IMR-90 (cell line): ENCODE measurements around the gene ZXDA. TPM values are rescaled to one million over a fixed set of nuclear protein-coding genes. Genes with fewer than 3 reads are reported as not detected.

Source experiments
- ATAC-seq: fragments of 200-7000 bp; cut with Tn5 transposase; 2 replicates; pipeline ENCODE4 v1.9.1; 2020; ENCODE audit warnings: low read depth, mild to moderate bottlenecking, moderate library complexity
- BruUV-seq: library from RNA; stranded (reverse); fragments of 400-500 nt; replicated peaks from 2 replicates; lab custom pipeline; 2021; lab: Mats Ljungman, UMichigan
- CTCF ChIA-PET: fragments of 300-600 bp; formaldehyde crosslinking; extraction: SDS; loops from one replicate; lab custom pipeline; 2021; ENCODE audit warnings: antibody characterized with exemption; lab: Yijun Ruan, JAX
- POLR2A ChIA-PET: fragments of 300-600 bp; sonication (Branson Sonifier 250); formaldehyde crosslinking; loops from one replicate; lab custom pipeline; 2022; ENCODE audit warnings: antibody characterized with exemption; ENCODE audit not compliant: unreplicated experiment; lab: Charles Lee
- DNase-seq: peaks from one replicate; pipeline ENCODE4 v3.0.0; 2013
- H2AFZ ChIP-seq: replicated peaks from 2 replicates; pipeline ENCODE3; 2013; ENCODE audit warnings: low read length, mild to moderate bottlenecking; ENCODE audit not compliant: poor library complexity
- H2AK5ac ChIP-seq: 2 replicates; pipeline ENCODE4 v1.6.1; 2013; ENCODE audit warnings: low read depth, low read length, inconsistent platforms
- H2AK9ac ChIP-seq: replicated peaks from 2 replicates; pipeline ENCODE3; 2013; ENCODE audit warnings: mild to moderate bottlenecking, low read depth, low read length, moderate library complexity; ENCODE audit not compliant: poor library complexity
- H2BK120ac ChIP-seq: 2 replicates; pipeline ENCODE4 v1.6.1; 2013; ENCODE audit warnings: low read depth, low read length, inconsistent platforms
- H2BK15ac ChIP-seq: 3 replicates; pipeline ENCODE4 v1.6.1; 2013; ENCODE audit warnings: low read depth, low read length, inconsistent platforms
- H2BK20ac ChIP-seq: 2 replicates; pipeline ENCODE4 v1.6.1; 2013; ENCODE audit warnings: low read depth, mild to moderate bottlenecking, inconsistent platforms, low read length, moderate library complexity
- H2BK5ac ChIP-seq: 2 replicates; pipeline ENCODE4 v1.6.1; 2013; ENCODE audit warnings: mild to moderate bottlenecking, low read depth, low read length, inconsistent platforms; ENCODE audit not compliant: poor library complexity, severe bottlenecking
- H3K14ac ChIP-seq: replicated peaks from 2 replicates; pipeline ENCODE4 v1.6.1; 2013; ENCODE audit warnings: low read depth, low read length, inconsistent platforms
- H3K18ac ChIP-seq: 2 replicates; pipeline ENCODE4 v1.6.1; 2013; ENCODE audit warnings: low read depth, low read length, control low read depth
- H3K23ac ChIP-seq: 2 replicates; pipeline ENCODE4 v1.6.1; 2013; ENCODE audit warnings: low read depth, low read length, inconsistent platforms
- H3K27ac ChIP-seq: 2 replicates; pipeline ENCODE4 v1.5.1; 2013; ENCODE audit warnings: mild to moderate bottlenecking, control low read depth, low read length; ENCODE audit not compliant: insufficient read depth
- H3K27me3 ChIP-seq: 2 replicates; pipeline ENCODE4 v1.6.1; 2013; ENCODE audit warnings: low read length; ENCODE audit not compliant: control insufficient read depth, insufficient read depth
- H3K36me3 ChIP-seq: 2 replicates; pipeline ENCODE4 v1.6.1; 2013; ENCODE audit warnings: low read length, mixed read lengths; ENCODE audit not compliant: control insufficient read depth, insufficient read depth
- H3K4ac ChIP-seq: 2 replicates; pipeline ENCODE4 v1.6.1; 2013; ENCODE audit warnings: low read depth, low read length, inconsistent platforms
- H3K4me1 ChIP-seq: 2 replicates; pipeline ENCODE4 v1.6.1; 2013; ENCODE audit warnings: low read length, mixed read lengths; ENCODE audit not compliant: control insufficient read depth, insufficient read depth
- H3K4me2 ChIP-seq: 2 replicates; pipeline ENCODE4 v1.6.1; 2013; ENCODE audit warnings: low read depth, mild to moderate bottlenecking, control low read depth, low read length, moderate library complexity
- H3K4me3 ChIP-seq: 2 replicates; pipeline ENCODE4 v1.5.1; 2013; ENCODE audit warnings: low read depth, mild to moderate bottlenecking, control low read depth, low read length, moderate library complexity; ENCODE audit not compliant: insufficient read depth
- H3K56ac ChIP-seq: 2 replicates; pipeline ENCODE4 v1.6.1; 2013; ENCODE audit warnings: low read length, inconsistent platforms; ENCODE audit not compliant: insufficient read depth; ENCODE audit errors: extremely low read depth
- H3K79me1 ChIP-seq, 2 experiments: 2 replicates each; pipeline ENCODE4 v1.6.1; 2013; ENCODE audit warnings: low read length in 2 of 2, inconsistent platforms in 1 of 2, low read depth in 1 of 2
- H3K9ac ChIP-seq: 2 replicates; pipeline ENCODE4 v1.6.1; 2013; ENCODE audit warnings: low read depth, low read length, control low read depth
- H3K9me1 ChIP-seq: 2 replicates; pipeline ENCODE4 v1.6.1; 2013; ENCODE audit warnings: low read length, inconsistent platforms; ENCODE audit not compliant: insufficient read depth
- H3K9me3 ChIP-seq: 2 replicates; pipeline ENCODE4 v1.6.1; 2013; ENCODE audit warnings: low read length; ENCODE audit not compliant: control insufficient read depth, insufficient read depth
- H4K20me1 ChIP-seq: 2 replicates; pipeline ENCODE4 v1.6.1; 2013; ENCODE audit warnings: low read length, inconsistent platforms; ENCODE audit not compliant: insufficient read depth
- H4K5ac ChIP-seq: 2 replicates; pipeline ENCODE4 v1.6.1; 2013; ENCODE audit warnings: mild to moderate bottlenecking, low read depth, low read length, control low read depth
- H4K8ac ChIP-seq, 2 experiments: 2 replicates each; pipeline ENCODE4 v1.6.1; 2013; ENCODE audit warnings: low read depth in 2 of 2, low read length in 2 of 2, control low read depth in 1 of 2, inconsistent platforms in 1 of 2
- H4K91ac ChIP-seq: 2 replicates; pipeline ENCODE4 v1.6.1; 2013; ENCODE audit warnings: low read depth, low read length, inconsistent platforms; ENCODE audit not compliant: insufficient read depth
- BHLHE40 ChIP-seq: fragments of 150-350 bp; IDR thresholded peaks from 2 replicates; pipeline ENCODE4 v1.6.1; 2016; ENCODE audit warnings: mild to moderate bottlenecking, low read depth, low read length
- CEBPB ChIP-seq: IDR thresholded peaks from 2 replicates; pipeline ENCODE4 v1.6.1; 2012; ENCODE audit warnings: low read depth, low read length, improper control_type of control experiment
- CHD1 ChIP-seq: IDR thresholded peaks from 2 replicates; pipeline ENCODE4 v1.6.1; 2012; ENCODE audit warnings: low read depth, low read length, improper control_type of control experiment
- CTCF ChIP-seq: conservative IDR thresholded peaks from 2 replicates; pipeline ENCODE4 v1.5.1; 2012; ENCODE audit warnings: mild to moderate bottlenecking, low read depth, low read length, improper control_type of control experiment
- ELK1 ChIP-seq: fragments of 150-350 bp; IDR thresholded peaks from 2 replicates; pipeline ENCODE4 v1.6.1; 2016; ENCODE audit warnings: low read depth, mild to moderate bottlenecking, low read length, moderate library complexity, borderline replicate concordance
- FOS ChIP-seq: fragments of 150-350 bp; IDR thresholded peaks from 2 replicates; pipeline ENCODE4 v1.6.1; 2016; ENCODE audit warnings: low read depth, low read length
- MAFK ChIP-seq: IDR thresholded peaks from 2 replicates; pipeline ENCODE4 v1.6.1; 2012; ENCODE audit warnings: low read depth, low read length, improper control_type of control experiment
- MAZ ChIP-seq: IDR thresholded peaks from 2 replicates; pipeline ENCODE4 v1.6.1; 2012; ENCODE audit warnings: low read depth, mild to moderate bottlenecking, low read length, improper control_type of control experiment, moderate library complexity, borderline replicate concordance
- MXI1 ChIP-seq: IDR thresholded peaks from 2 replicates; pipeline ENCODE4 v1.6.1; 2012; ENCODE audit warnings: low read depth, mild to moderate bottlenecking, low read length, moderate library complexity, borderline replicate concordance
- NFE2L2 ChIP-seq: fragments of 150-350 bp; IDR thresholded peaks from 2 replicates; pipeline ENCODE4 v1.6.1; 2016; ENCODE audit warnings: low read depth, mild to moderate bottlenecking, low read length
- POLR2A ChIP-seq: IDR thresholded peaks from 2 replicates; pipeline ENCODE4 v1.6.1; 2012; ENCODE audit warnings: mild to moderate bottlenecking, low read depth, low read length
- RAD21 ChIP-seq: IDR thresholded peaks from 2 replicates; pipeline ENCODE4 v1.6.1; 2012; ENCODE audit warnings: low read length, improper control_type of control experiment
- RCOR1 ChIP-seq: IDR thresholded peaks from 2 replicates; pipeline ENCODE4 v1.6.1; 2012; ENCODE audit warnings: mild to moderate bottlenecking, low read length, improper control_type of control experiment; ENCODE audit not compliant: insufficient replicate concordance
- RFX5 ChIP-seq: IDR thresholded peaks from 2 replicates; pipeline ENCODE4 v1.8.0; 2012; ENCODE audit warnings: low read depth, mild to moderate bottlenecking, low read length, moderate library complexity
- SMC3 ChIP-seq: fragments of 150-350 bp; IDR thresholded peaks from 2 replicates; pipeline ENCODE4 v1.6.1; 2016; ENCODE audit warnings: low read depth, mild to moderate bottlenecking, antibody characterized with exemption, low read length, moderate library complexity
- USF2 ChIP-seq: fragments of 150-350 bp; IDR thresholded peaks from 2 replicates; pipeline ENCODE4 v1.6.1; 2017; ENCODE audit warnings: mild to moderate bottlenecking, antibody characterized with exemption, low read length, low read depth
- WGBS, 2 experiments: methylation state at CpG; one replicate each; pipeline versions ENCODE4 v1.1.5 to v1.1.7; 2013; ENCODE audit warnings: missing lambda C conversion rate in 2 of 2; ENCODE audit not compliant: insufficient read length in 1 of 2; ENCODE audit errors: extremely low coverage in 2 of 2; 5-methylcytosine and 5-hydroxymethylcytosine counted together
- dilution Hi-C: fragments of 300-500 bp; cut with HindIII; formaldehyde crosslinking; loops from one replicate; pipeline ENCODE4 v1.14.3; 2018; ENCODE audit warnings: low sequenced_read_pairs; ENCODE audit not compliant: unreplicated experiment
- in situ Hi-C: fragments of 300-500 bp; cut with MboI; formaldehyde crosslinking; loops from 3 replicates; pipeline ENCODE4 v1.14.3; 2019; ENCODE audit warnings: low sequenced_read_pairs, inconsistent platforms, mixed read lengths
- intact Hi-C: fragments of 100-400 bp; cut with micrococcal nuclease; formaldehyde crosslinking; loops from 2 replicates; pipeline ENCODE4 v1.10.0; 2022
- polyA plus RNA-seq, 3 experiments: library from polyadenylated mRNA; depleted of rRNA; stranded (reverse); fragments of >200 nt; gene quantifications; 2 replicates each; pipeline ENCODE4 v1.2.3, GENCODE V29; 2012; ENCODE audit warnings: low replicate concordance in 1 of 3
- total RNA-seq: library from RNA; depleted of rRNA; stranded (reverse); fragments of >200 nt; gene quantifications from 2 replicates; pipeline ENCODE4 v1.2.3, GENCODE V29; 2012

Gene ZXDA
- total and polyA plus RNA-seq, 2 of the 4 experiments (the other 2 are of a cell fraction) = 1.0 to 3.4 TPM

GRCh38 chrX:57901466-57901865 is 8.8 kb downstream of the ZXDA start:
- dilution Hi-C loops = no loop called here
- Histone ChIP-seq H2AK9ac (no peak overlapping the region), H3K79me1 (no peaks in the 10 kb centered on the region), H3K27ac (no peak overlapping the region), H3K9me3 (no peaks in the 10 kb centered on the region), H4K8ac (no peak overlapping the region), H3K4me3 (no peak overlapping the region), H3K9me1 (no peaks in the 10 kb centered on the region), H3K27me3 (no peaks in the 10 kb centered on the region), H3K14ac (no peak overlapping the region), H2BK15ac (no peak overlapping the region), H3K56ac (no peak overlapping the region), H3K4me1 (no peaks in the 10 kb centered on the region), H4K91ac (no peak overlapping the region), H2BK5ac (no peak overlapping the region), H2AFZ (no peak overlapping the region), H3K4me2 (no peak overlapping the region), H3K36me3 (no peaks in the 10 kb centered on the region), H3K9ac (no peak overlapping the region), H4K20me1 (no peaks in the 10 kb centered on the region), H3K23ac (no peak overlapping the region), H2AK5ac (no peak overlapping the region), H4K5ac (no peak overlapping the region), H2BK120ac (no peak overlapping the region), H3K18ac (no peak overlapping the region), H3K4ac (no peak overlapping the region), H2BK20ac (no peak overlapping the region)
- no TSS peak for BruUV-seq
- ChIA-PET CTCF (no interaction called here), POLR2A (no interaction called here)
- intact Hi-C loops = no loop called here
- DNase-seq = no peak
- WGBS, 2 experiments = no CpG with 5 or more reads among the region's 1 CpG
- ATAC-seq = no peak
- TF ChIP-seq MXI1 (no peak), CTCF (no peak), RFX5 (no peak), SMC3 (no peak), MAFK (no peak), USF2 (no peak), BHLHE40 (no peak), RAD21 (no peak), POLR2A (no peak), CHD1 (no peak), CEBPB (no peak), ELK1 (no peak), NFE2L2 (no peak), FOS (no peak), RCOR1 (no peak), MAZ (no peak)
- in situ Hi-C loops = loop anchor here (25.0 kb wide), 2 partner anchors 764 to 1089 kb away; partner anchors contain the start of gene SPIN2A
